Erythroblast (primary cell): Measurements from ENCODE around the gene LRRC28.
"Not testable (repeated sequence)": the region's sequence is repeated elsewhere in the genome, so short reads cannot be mapped to it uniquely, and the experiment has no call there.

ENCODE experiments used
- DNase-seq, 2 experiments: peaks; one replicate each; lab custom pipeline; 2025; lab: John Stamatoyannopoulos, UW
- GATA1 ChIP-seq: IDR thresholded peaks from 2 replicates; pipeline ENCODE4 v1.6.1; 2011; ENCODE audit warnings: low read depth, mild to moderate bottlenecking, control low read depth, low read length, moderate library complexity
- POLR2A ChIP-seq: IDR thresholded peaks from 2 replicates; pipeline ENCODE4 v1.6.1; 2011; ENCODE audit warnings: mild to moderate bottlenecking, low read length

The LRRC28 gene

GRCh38 chr15:99390667-99391066 lies 139.4 kb downstream of the LRRC28 start:
- TF ChIP-seq GATA1: no peak
- TF ChIP-seq POLR2A: no peak
- no peak for DNase-seq

DNA sequence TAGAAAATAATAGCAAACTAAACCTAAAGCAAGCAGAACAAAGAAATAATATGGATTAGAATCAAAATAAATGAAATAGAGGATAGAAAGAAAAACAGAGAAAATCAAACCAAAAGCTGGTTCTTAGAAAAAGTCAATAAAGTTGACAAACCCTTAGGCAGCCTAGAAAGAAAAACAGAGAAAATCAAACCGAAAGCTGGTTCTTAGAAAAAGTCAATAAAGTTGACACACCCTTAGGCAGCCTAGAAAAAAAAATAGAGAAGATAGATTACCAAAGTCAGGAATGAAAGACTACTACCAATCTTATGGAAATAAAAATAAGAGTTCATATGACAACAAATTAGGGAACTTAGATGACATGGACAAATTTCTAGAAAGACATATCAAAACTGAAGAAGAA lies 142.4 kb downstream of the LRRC28 start:
- no peak for DNase-seq
- TF ChIP-seq GATA1 (no peak), POLR2A (no peak)

GRCh38 chr15:99396375-99396774 lies 145.1 kb downstream of the LRRC28 start:
- TF ChIP-seq POLR2A: no peak
- TF ChIP-seq GATA1: no peak
- no peak for DNase-seq

DNA sequence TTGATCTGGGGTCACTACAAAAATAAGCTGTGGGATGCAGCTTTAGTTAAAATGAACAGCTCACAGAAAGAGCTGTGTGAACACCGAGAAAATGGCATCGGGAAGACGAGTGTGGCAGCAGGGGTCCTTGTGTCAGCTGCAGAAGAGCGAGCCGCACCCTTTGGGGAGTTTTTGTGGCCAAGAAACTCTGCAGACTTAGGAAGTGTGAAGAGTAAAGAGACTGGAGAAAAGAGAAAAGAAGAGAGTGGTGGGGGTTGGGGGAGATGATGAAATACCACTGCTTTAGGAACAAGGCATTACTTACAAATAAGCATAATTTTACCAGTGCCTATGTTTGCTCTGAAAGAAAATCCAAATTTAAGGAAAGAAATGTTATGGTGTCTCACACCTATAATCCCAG lies 147.8 kb downstream of the LRRC28 start:
- DNase-seq: no peak
- no peak for TF ChIP-seq POLR2A
- TF ChIP-seq GATA1: no peak

- DNase-seq: no peak
- TF ChIP-seq GATA1 (no peak), POLR2A (no peak)
Measured at GRCh38 chr15:99399618-99400017, 148.3 kb downstream of the LRRC28 start.

DNA sequence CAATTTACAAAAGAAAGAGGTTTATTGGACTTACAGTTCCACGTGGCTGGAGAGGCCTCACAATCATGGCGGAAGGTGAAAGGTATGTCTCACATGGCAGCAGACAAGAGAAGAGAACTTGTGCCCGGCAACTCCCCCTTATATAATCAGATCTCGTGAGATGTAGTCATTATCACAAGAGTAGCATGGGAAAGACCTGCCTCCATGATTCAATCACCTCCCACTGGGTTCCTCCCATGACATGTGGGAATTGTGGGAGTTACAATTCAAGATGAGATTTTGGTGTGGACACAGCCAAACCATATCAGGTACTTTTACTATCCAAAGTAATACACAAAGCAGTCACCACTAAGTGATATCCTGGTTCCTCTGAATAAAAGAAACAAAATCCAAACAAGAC lies 149.9 kb downstream of the LRRC28 start:
- not testable (repeated sequence) for DNase-seq

- no peak for DNase-seq
- TF ChIP-seq POLR2A (no peak), GATA1 (no peak)
Measured at GRCh38 chr15:99402014-99402729, 150.9 kb downstream of the LRRC28 start.

DNA sequence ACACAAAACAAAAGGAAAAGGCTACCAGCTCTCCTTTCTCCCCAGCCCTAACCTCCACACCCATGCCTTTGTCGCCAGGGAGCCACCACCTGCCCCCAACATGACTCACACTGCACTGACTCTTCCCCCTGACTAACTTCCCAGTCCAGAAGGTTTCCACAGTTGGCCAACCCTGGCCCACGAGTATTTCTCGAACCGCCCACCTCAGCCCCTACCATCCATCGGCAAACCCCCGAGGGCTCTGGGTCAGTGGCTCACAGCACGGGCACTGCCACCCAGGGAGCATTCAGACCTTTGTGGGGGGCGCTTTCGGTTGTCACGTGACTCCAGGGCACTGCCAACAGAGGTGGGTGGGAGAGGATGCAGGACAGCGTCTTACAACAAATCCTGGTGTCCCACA lies 152.3 kb downstream of the LRRC28 start:
- TF ChIP-seq POLR2A (no peak), GATA1 (no peak)
- no peak for DNase-seq

- no peak for DNase-seq
- no peak for TF ChIP-seq POLR2A
- TF ChIP-seq GATA1: no peak
Measured at GRCh38 chr15:99404454-99404853, 153.2 kb downstream of the LRRC28 start.

GRCh38 chr15:99406120-99406519 lies 154.8 kb downstream of the LRRC28 start:
- TF ChIP-seq GATA1 (no peak), POLR2A (no peak)

GRCh38 chr15:99406716-99407487 lies 155.6 kb downstream of the LRRC28 start:
- TF ChIP-seq POLR2A (no peak), GATA1 (no peak)
- DNase-seq: no peak

More at GRCh38 chr15:99406120-99406519, 154.8 kb downstream of the LRRC28 start:
- DNase-seq: no peak

GRCh38 chr15:99407716-99408115 lies 156.4 kb downstream of the LRRC28 start:
- no peak for DNase-seq
- no peak for TF ChIP-seq POLR2A

GRCh38 chr15:99408236-99409096 lies 157.2 kb downstream of the LRRC28 start:
- DNase-seq: no peak
- no peak for TF ChIP-seq GATA1
- no peak for TF ChIP-seq POLR2A

GRCh38 chr15:99409097-99409473 lies 157.8 kb downstream of the LRRC28 start:
- no peak for DNase-seq
- TF ChIP-seq POLR2A (no peak), GATA1 (no peak)
